HepG2 (cell line): ENCODE data around the gene GRAMD1A. TPM values are rescaled to one million over a fixed set of nuclear protein-coding genes. Genes with fewer than 3 reads are reported as not detected.
A peak's percentile ranks its signal among the peaks of the same experiment; 100 is the strongest.

Experiments used
- ATAC-seq: fragments of 200-7000 bp; cut with Tn5 transposase; 3 replicates; pipeline ENCODE4 v1.9.1; 2020; ENCODE audit warnings: mild to moderate bottlenecking, moderate library complexity
- BruUV-seq: library from RNA; stranded (reverse); fragments of 400-500 nt; replicated peaks from 2 replicates; lab custom pipeline; 2021; lab: Mats Ljungman, UMichigan
- CTCF ChIA-PET: fragments of 300-600 bp; formaldehyde crosslinking; extraction: SDS; loops from one replicate; lab custom pipeline; 2021; ENCODE audit warnings: low total read pairs, inconsistent platforms, low intra/inter-chr PET ratio; lab: Yijun Ruan, JAX
- POLR2A ChIA-PET: fragments of 350-600 bp; sonication (Branson Sonifier 250); formaldehyde crosslinking; loops from one replicate; lab custom pipeline; 2020; ENCODE audit warnings: antibody characterized with exemption, inconsistent platforms; lab: Yijun Ruan, JAX
- DNase-seq: peaks from one replicate; pipeline ENCODE4 v3.0.0-alpha.2; 2015; ENCODE audit warnings: low spot score
- FAIRE-seq: peaks from 3 replicates; lab custom pipeline; 2011; peaks lifted over from hg19 to GRCh38; lab: Jason Lieb, UNC
- H2AFZ ChIP-seq: one replicate; pipeline ENCODE4 v1.6.1; 2011; ENCODE audit warnings: low read length, inconsistent platforms
- H3K27ac ChIP-seq: fragments of 300-600 bp; 3 replicates; pipeline ENCODE4 v1.8.0; 2011; ENCODE audit warnings: mixed run types, mild to moderate bottlenecking, mixed read lengths, low read length, inconsistent platforms; ENCODE audit not compliant: insufficient read depth; ENCODE audit errors: extremely low read length
- H3K27me3 ChIP-seq, 2 experiments: fragments of 200-600 bp in 1 of 2; 2 replicates in 1 of 2; 3 replicates in 1 of 2; pipeline versions ENCODE4 v1.6.0 to v1.8.0; 2011; ENCODE audit warnings: low read length in 2 of 2, mild to moderate bottlenecking in 2 of 2, moderate library complexity in 2 of 2, inconsistent platforms in 1 of 2; ENCODE audit not compliant: insufficient read depth in 2 of 2, control insufficient read depth in 1 of 2
- H3K36me3 ChIP-seq, 2 experiments: fragments of 200-600 bp in 1 of 2; replicated peaks in 1 of 2; 2 replicates in 1 of 2; 3 replicates in 1 of 2; pipeline versions ENCODE4 v1.5.1 to v1.8.0; 2011; ENCODE audit warnings: low read length in 2 of 2, inconsistent platforms in 1 of 2; ENCODE audit not compliant: insufficient read depth in 2 of 2, control insufficient read depth in 1 of 2
- H3K4me1 ChIP-seq: 2 replicates; pipeline ENCODE4 v1.5.1; 2012; ENCODE audit warnings: low read length, inconsistent platforms; ENCODE audit not compliant: insufficient read depth
- H3K4me2 ChIP-seq: 2 replicates; pipeline ENCODE4 v1.6.0; 2011; ENCODE audit warnings: low read depth, low read length, inconsistent platforms
- H3K4me3 ChIP-seq, 3 experiments: fragments of 200-600 bp in 1 of 3; sonication (generic), shearing (Covaris generic) in 1 of 3; replicated peaks in 1 of 3; 2 replicates each; pipeline ENCODE4 v1.5.1; 2011 to 2016; ENCODE audit warnings: low read length in 3 of 3, inconsistent platforms in 2 of 3, low read depth in 2 of 3, mild to moderate bottlenecking in 2 of 3, control low read depth in 1 of 3, mixed read lengths in 1 of 3; ENCODE audit not compliant: insufficient read depth in 1 of 3
- H3K79me2 ChIP-seq: one replicate; pipeline ENCODE4 v1.6.1; 2011; ENCODE audit warnings: low read length, inconsistent platforms; ENCODE audit not compliant: insufficient read depth
- H3K9ac ChIP-seq: 2 replicates; pipeline ENCODE4 v1.6.0; 2011; ENCODE audit warnings: mild to moderate bottlenecking, low read depth, low read length, inconsistent platforms; ENCODE audit not compliant: insufficient read depth
- H3K9me3 ChIP-seq: 2 replicates; pipeline ENCODE4 v1.5.1; 2012; ENCODE audit warnings: mild to moderate bottlenecking, low read length
- H4K20me1 ChIP-seq: 2 replicates; pipeline ENCODE4 v1.6.0; 2011; ENCODE audit warnings: inconsistent platforms, mild to moderate bottlenecking, low read length, moderate library complexity; ENCODE audit not compliant: insufficient read depth
- ELF4 ChIP-seq: sonication (generic); formaldehyde crosslinking; IDR thresholded peaks from 2 replicates; pipeline ENCODE4 v1.5.0; 2020; ENCODE audit warnings: missing genetic modification reagents, mild to moderate bottlenecking, moderate library complexity, borderline replicate concordance
- ETS1 ChIP-seq: sonication (generic); formaldehyde crosslinking; IDR thresholded peaks from 2 replicates; pipeline ENCODE4 v1.4.0; 2020; ENCODE audit warnings: missing genetic modification reagents
- FOXK2 ChIP-seq: fragments of 450-650 bp; IDR thresholded peaks from 2 replicates; pipeline ENCODE4 v1.6.1; 2016
- HOXD1 ChIP-seq: sonication (generic); formaldehyde crosslinking; IDR thresholded peaks from 2 replicates; pipeline ENCODE4 v1.5.0; 2020; ENCODE audit warnings: missing genetic modification reagents
- KAT2B ChIP-seq: fragments of 150-350 bp; IDR thresholded peaks from 2 replicates; pipeline ENCODE4 v1.6.1; 2014; ENCODE audit warnings: low read depth, low read length, borderline replicate concordance
- NFRKB ChIP-seq: fragments of 450-650 bp; IDR thresholded peaks from 2 replicates; pipeline ENCODE4 v1.6.1; 2017
- POGK ChIP-seq: sonication (generic); formaldehyde crosslinking; conservative IDR thresholded peaks from 2 replicates; pipeline ENCODE4 v1.8.0; 2022; ENCODE audit warnings: mild to moderate bottlenecking, moderate library complexity, missing genetic modification reagents
- TAF1 ChIP-seq: sonication (generic); formaldehyde crosslinking; IDR thresholded peaks from 2 replicates; pipeline ENCODE4 v1.4.0; 2020; ENCODE audit warnings: missing genetic modification reagents
- ZNF235 ChIP-seq: sonication (generic); formaldehyde crosslinking; IDR thresholded peaks from 2 replicates; pipeline ENCODE4 v1.8.1; 2023; ENCODE audit warnings: mild to moderate bottlenecking, missing genetic modification reagents, borderline replicate concordance
- ZNF709 ChIP-seq: sonication (generic); formaldehyde crosslinking; IDR thresholded peaks from 2 replicates; pipeline ENCODE4 v1.5.0; 2020; ENCODE audit warnings: mild to moderate bottlenecking, missing genetic modification reagents
- WGBS: methylation state at CpG from one replicate; pipeline ENCODE4 v1.1.6; 2017; ENCODE audit warnings: low lambda C conversion rate; 5-methylcytosine and 5-hydroxymethylcytosine counted together
- in situ Hi-C: cut with HindIII; loops from 2 replicates; pipeline ENCODE4 v1.10.0; 2017; ENCODE audit warnings: low pct_unique_long_range_greater_than_20kb; ENCODE audit not compliant: extremely low pct_ligation_motif_present
- intact Hi-C: fragments of 100-400 bp; cut with micrococcal nuclease; formaldehyde crosslinking; loops from one replicate; pipeline ENCODE4 v1.10.0; 2022; ENCODE audit not compliant: unreplicated experiment
- polyA plus RNA-seq, 8 experiments: library from polyadenylated mRNA; depleted of rRNA in 3 of 8; stranded (reverse) in 7 of 8; unstranded in 1 of 8; fragments of >200 nt; fragmentation: Illumina TruSeq in 4 of 8; extraction: Trizol in 4 of 8; gene quantifications; 2 replicates each; pipeline versions ENCODE4 v1.2.1 to v1.2.3, GENCODE V29; 2011 to 2016; ENCODE audit warnings: low read depth in 4 of 8, missing spikeins in 1 of 8, mixed read lengths in 1 of 8; ENCODE audit not compliant: insufficient read depth in 1 of 8
- total RNA-seq, 5 experiments: library from RNA; depleted of rRNA; stranded (reverse); fragments of >200 nt; fragmentation: Illumina TruSeq; extraction: Trizol; gene quantifications; 2 replicates each; pipeline ENCODE4 v1.2.3, GENCODE V29; 2016; ENCODE audit warnings: low read depth in 1 of 5
- TF ChIP-seq, protein P1 (sequence below): sonication (generic); formaldehyde crosslinking; IDR thresholded peaks from 2 replicates; pipeline ENCODE4 v1.9.0; 2021; ENCODE audit warnings: mild to moderate bottlenecking, missing genetic modification reagents
- TF ChIP-seq, protein P2 (sequence below), 2 experiments: sonication (generic) in 1 of 2; formaldehyde crosslinking in 1 of 2; IDR thresholded peaks; 2 replicates each; pipeline versions ENCODE4 v1.5.1 to v1.6.1; 2011 to 2020; ENCODE audit warnings: borderline replicate concordance in 1 of 2, low read depth in 1 of 2, low read length in 1 of 2, mild to moderate bottlenecking in 1 of 2, missing genetic modification reagents in 1 of 2, moderate library complexity in 1 of 2

The GRAMD1A gene
- total and polyA plus RNA-seq, 2 of the 13 experiments (the other 11 are each of a cell fraction or from before 2014, with no cell fraction given), result 14.7 to 181 TPM

DNA sequence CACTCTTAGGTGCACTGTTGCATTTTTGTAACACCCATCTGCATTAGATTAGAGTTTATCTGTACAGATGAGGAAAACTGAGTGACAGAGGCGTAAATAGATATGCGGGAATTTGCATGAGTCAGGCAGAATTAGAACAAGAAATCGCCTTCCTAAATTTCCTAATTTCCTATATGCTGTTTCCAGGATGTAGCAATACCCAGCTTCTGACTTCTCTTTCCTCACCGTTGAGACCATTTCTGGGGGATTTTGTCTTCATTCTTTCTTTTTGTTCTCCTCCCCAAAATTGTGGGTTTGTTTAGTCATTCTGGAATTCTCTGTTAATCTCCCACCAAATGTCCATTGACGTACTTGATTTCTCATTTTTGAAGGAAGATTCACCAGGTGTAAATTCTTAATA is 25.5 kb upstream of the GRAMD1A start:
- POLR2A ChIA-PET, result interaction anchor here (1.6 kb wide), 1 partner anchor 32 kb away, joined by 10 read pairs; no protein-coding TSS in a partner anchor
- Histone ChIP-seq H3K27me3 (peaks cover 0 to 20% of the 10 kb centered on the region in 2 experiments; a peak in 1 of 5 replicates), H3K9ac (no peak overlapping the region), H3K4me2 (peak overlapping the region; percentile 1; the same call in 1 of the 2 replicates), H3K4me3 (no peak overlapping the region), H3K36me3 (no peaks in the 10 kb centered on the region), H3K27ac (no peak overlapping the region), H3K79me2 (no peaks in the 10 kb centered on the region), H2AFZ (no peak overlapping the region), H3K9me3 (peaks cover 21% of the 10 kb centered on the region), H3K4me1 (peaks cover 51% of the 10 kb centered on the region), H4K20me1 (no peaks in the 10 kb centered on the region)
- CTCF ChIA-PET, result interaction anchor here (3.0 kb wide), 1 partner anchor 39 kb away, joined by 99 read pairs; no protein-coding TSS in a partner anchor
- FAIRE-seq (no peak), DNase-seq (no peak), ATAC-seq (no peak)
- intact Hi-C loops (loop anchor here (2.0 kb wide), 1 partner anchor 76 kb away; no protein-coding TSS in a partner anchor), in situ Hi-C loops (loop anchor here (5.0 kb wide), 1 partner anchor 38 kb away; no protein-coding TSS in a partner anchor)
- 46% methylated on average over 5 of the region's 5 CpGs for WGBS
- BruUV-seq, result no TSS peak
- TF ChIP-seq ELF4 (CRISPR knock-in tag) (no peak), NFRKB (no peak), ZNF235 (CRISPR knock-in tag) (no peak), ZNF709 (CRISPR knock-in tag) (no peak), FOXK2 (no peak), HOXD1 (CRISPR knock-in tag) (no peak), KAT2B (no peak), POGK (CRISPR knock-in tag) (no peak), TAF1 (CRISPR knock-in tag) (no peak), ETS1 (no peak)
- TF ChIP-seq, protein P1, sequence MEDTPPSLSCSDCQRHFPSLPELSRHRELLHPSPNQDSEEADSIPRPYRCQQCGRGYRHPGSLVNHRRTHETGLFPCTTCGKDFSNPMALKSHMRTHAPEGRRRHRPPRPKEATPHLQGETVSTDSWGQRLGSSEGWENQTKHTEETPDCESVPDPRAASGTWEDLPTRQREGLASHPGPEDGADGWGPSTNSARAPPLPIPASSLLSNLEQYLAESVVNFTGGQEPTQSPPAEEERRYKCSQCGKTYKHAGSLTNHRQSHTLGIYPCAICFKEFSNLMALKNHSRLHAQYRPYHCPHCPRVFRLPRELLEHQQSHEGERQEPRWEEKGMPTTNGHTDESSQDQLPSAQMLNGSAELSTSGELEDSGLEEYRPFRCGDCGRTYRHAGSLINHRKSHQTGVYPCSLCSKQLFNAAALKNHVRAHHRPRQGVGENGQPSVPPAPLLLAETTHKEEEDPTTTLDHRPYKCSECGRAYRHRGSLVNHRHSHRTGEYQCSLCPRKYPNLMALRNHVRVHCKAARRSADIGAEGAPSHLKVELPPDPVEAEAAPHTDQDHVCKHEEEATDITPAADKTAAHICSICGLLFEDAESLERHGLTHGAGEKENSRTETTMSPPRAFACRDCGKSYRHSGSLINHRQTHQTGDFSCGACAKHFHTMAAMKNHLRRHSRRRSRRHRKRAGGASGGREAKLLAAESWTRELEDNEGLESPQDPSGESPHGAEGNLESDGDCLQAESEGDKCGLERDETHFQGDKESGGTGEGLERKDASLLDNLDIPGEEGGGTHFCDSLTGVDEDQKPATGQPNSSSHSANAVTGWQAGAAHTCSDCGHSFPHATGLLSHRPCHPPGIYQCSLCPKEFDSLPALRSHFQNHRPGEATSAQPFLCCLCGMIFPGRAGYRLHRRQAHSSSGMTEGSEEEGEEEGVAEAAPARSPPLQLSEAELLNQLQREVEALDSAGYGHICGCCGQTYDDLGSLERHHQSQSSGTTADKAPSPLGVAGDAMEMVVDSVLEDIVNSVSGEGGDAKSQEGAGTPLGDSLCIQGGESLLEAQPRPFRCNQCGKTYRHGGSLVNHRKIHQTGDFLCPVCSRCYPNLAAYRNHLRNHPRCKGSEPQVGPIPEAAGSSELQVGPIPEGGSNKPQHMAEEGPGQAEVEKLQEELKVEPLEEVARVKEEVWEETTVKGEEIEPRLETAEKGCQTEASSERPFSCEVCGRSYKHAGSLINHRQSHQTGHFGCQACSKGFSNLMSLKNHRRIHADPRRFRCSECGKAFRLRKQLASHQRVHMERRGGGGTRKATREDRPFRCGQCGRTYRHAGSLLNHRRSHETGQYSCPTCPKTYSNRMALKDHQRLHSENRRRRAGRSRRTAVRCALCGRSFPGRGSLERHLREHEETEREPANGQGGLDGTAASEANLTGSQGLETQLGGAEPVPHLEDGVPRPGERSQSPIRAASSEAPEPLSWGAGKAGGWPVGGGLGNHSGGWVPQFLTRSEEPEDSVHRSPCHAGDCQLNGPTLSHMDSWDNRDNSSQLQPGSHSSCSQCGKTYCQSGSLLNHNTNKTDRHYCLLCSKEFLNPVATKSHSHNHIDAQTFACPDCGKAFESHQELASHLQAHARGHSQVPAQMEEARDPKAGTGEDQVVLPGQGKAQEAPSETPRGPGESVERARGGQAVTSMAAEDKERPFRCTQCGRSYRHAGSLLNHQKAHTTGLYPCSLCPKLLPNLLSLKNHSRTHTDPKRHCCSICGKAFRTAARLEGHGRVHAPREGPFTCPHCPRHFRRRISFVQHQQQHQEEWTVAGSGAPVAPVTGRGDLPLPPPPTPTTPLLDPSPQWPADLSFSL (CRISPR knock-in tag), result no peak
- TF ChIP-seq, protein P2, sequence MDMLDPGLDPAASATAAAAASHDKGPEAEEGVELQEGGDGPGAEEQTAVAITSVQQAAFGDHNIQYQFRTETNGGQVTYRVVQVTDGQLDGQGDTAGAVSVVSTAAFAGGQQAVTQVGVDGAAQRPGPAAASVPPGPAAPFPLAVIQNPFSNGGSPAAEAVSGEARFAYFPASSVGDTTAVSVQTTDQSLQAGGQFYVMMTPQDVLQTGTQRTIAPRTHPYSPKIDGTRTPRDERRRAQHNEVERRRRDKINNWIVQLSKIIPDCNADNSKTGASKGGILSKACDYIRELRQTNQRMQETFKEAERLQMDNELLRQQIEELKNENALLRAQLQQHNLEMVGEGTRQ (IDR thresholded peaks at IDR 0.05; ENCODE audit: low read depth, low read length), result no peak
- TF ChIP-seq, protein P2 (CRISPR knock-in tag; IDR thresholded peaks at IDR 0.05; ENCODE audit: borderline replicate concordance), result no peak
